ENCODE measurements around the gene CASD1.

The CASD1 gene

GRCh38 chr7:94512735-94513564 lies 3.3 kb downstream of the CASD1 start:
- Histone ChIP-seq H3K27ac (ENCODE audit: low read depth, low read length) (no peak overlapping the region), H3K4me3 (ENCODE audit: low read depth in 1 of 2, low read length in 2 of 2) (no peak overlapping the region), H3K9ac (ENCODE audit: low read depth in 1 of 2, low read length in 2 of 2) (no peak overlapping the region), H3K4me1 (ENCODE audit: control insufficient read depth in 1 of 2, insufficient read depth in 2 of 2, low read length in 2 of 2) (peaks cover 24 to 48% of the 10 kb centered on the region in 2 donors), H3K9me3 (ENCODE audit: control insufficient read depth in 1 of 2, low read length in 2 of 2) (no peaks in the 10 kb centered on the region), H3K36me3 (ENCODE audit: control insufficient read depth in 1 of 2, insufficient read depth in 2 of 2, low read length in 2 of 2) (no peaks in the 10 kb centered on the region), H3K27me3 (ENCODE audit: control insufficient read depth in 1 of 2, insufficient read depth in 2 of 2, low read length in 2 of 2) (no peaks in the 10 kb centered on the region)

- Histone ChIP-seq H3K9ac (ENCODE audit: low read depth in 1 of 2, low read length in 2 of 2) (no peak overlapping the region), H3K4me3 (ENCODE audit: low read depth in 1 of 2, low read length in 2 of 2) (no peak overlapping the region), H3K4me1 (ENCODE audit: control insufficient read depth in 1 of 2, insufficient read depth in 2 of 2, low read length in 2 of 2) (peaks cover 24 to 51% of the 10 kb centered on the region in 2 donors), H3K27me3 (ENCODE audit: control insufficient read depth in 1 of 2, insufficient read depth in 2 of 2, low read length in 2 of 2) (no peaks in the 10 kb centered on the region), H3K9me3 (ENCODE audit: control insufficient read depth in 1 of 2, low read length in 2 of 2) (no peaks in the 10 kb centered on the region), H3K36me3 (ENCODE audit: control insufficient read depth in 1 of 2, insufficient read depth in 2 of 2, low read length in 2 of 2) (no peaks in the 10 kb centered on the region), H3K27ac (ENCODE audit: low read depth, low read length) (no peak overlapping the region)
These were observed 3.9 kb downstream of the CASD1 start for GRCh38 chr7:94513565-94513860.

- Histone ChIP-seq H3K27ac (ENCODE audit: low read depth, low read length) (no peak overlapping the region), H3K9me3 (ENCODE audit: control insufficient read depth in 1 of 2, low read length in 2 of 2) (no peaks in the 10 kb centered on the region), H3K36me3 (ENCODE audit: control insufficient read depth in 1 of 2, insufficient read depth in 2 of 2, low read length in 2 of 2) (no peaks in the 10 kb centered on the region), H3K4me1 (ENCODE audit: control insufficient read depth in 1 of 2, insufficient read depth in 2 of 2, low read length in 2 of 2) (peaks cover 20 to 46% of the 10 kb centered on the region in 2 donors), H3K9ac (ENCODE audit: low read depth in 1 of 2, low read length in 2 of 2) (no peak overlapping the region), H3K4me3 (ENCODE audit: low read depth in 1 of 2, low read length in 2 of 2) (no peak overlapping the region), H3K27me3 (ENCODE audit: control insufficient read depth in 1 of 2, insufficient read depth in 2 of 2, low read length in 2 of 2) (no peaks in the 10 kb centered on the region)
These were observed 4.7 kb downstream of the CASD1 start for GRCh38 chr7:94514140-94514889.

GRCh38 chr7:94514917-94515316 lies 5.3 kb downstream of the CASD1 start:
- Histone ChIP-seq H3K36me3 (ENCODE audit: control insufficient read depth in 1 of 2, insufficient read depth in 2 of 2, low read length in 2 of 2) (no peaks in the 10 kb centered on the region), H3K9ac (ENCODE audit: low read depth in 1 of 2, low read length in 2 of 2) (no peak overlapping the region), H3K4me3 (ENCODE audit: low read depth in 1 of 2, low read length in 2 of 2) (no peak overlapping the region), H3K9me3 (ENCODE audit: control insufficient read depth in 1 of 2, low read length in 2 of 2) (no peaks in the 10 kb centered on the region), H3K27me3 (ENCODE audit: control insufficient read depth in 1 of 2, insufficient read depth in 2 of 2, low read length in 2 of 2) (no peaks in the 10 kb centered on the region), H3K27ac (ENCODE audit: low read depth, low read length) (no peak overlapping the region), H3K4me1 (ENCODE audit: control insufficient read depth in 1 of 2, insufficient read depth in 2 of 2, low read length in 2 of 2) (peaks cover 18 to 46% of the 10 kb centered on the region in 2 donors)

- Histone ChIP-seq H3K9ac (ENCODE audit: low read depth in 1 of 2, low read length in 2 of 2) (no peak overlapping the region), H3K27me3 (ENCODE audit: control insufficient read depth in 1 of 2, insufficient read depth in 2 of 2, low read length in 2 of 2) (no peaks in the 10 kb centered on the region), H3K4me3 (ENCODE audit: low read depth in 1 of 2, low read length in 2 of 2) (no peak overlapping the region), H3K9me3 (ENCODE audit: control insufficient read depth in 1 of 2, low read length in 2 of 2) (no peaks in the 10 kb centered on the region), H3K27ac (ENCODE audit: low read depth, low read length) (no peak overlapping the region), H3K36me3 (ENCODE audit: control insufficient read depth in 1 of 2, insufficient read depth in 2 of 2, low read length in 2 of 2) (peaks cover 5 to 6% of the 10 kb centered on the region in 2 donors), H3K4me1 (ENCODE audit: control insufficient read depth in 1 of 2, insufficient read depth in 2 of 2, low read length in 2 of 2) (no peaks in the 10 kb centered on the region)
These were observed 16.3 kb downstream of the CASD1 start for GRCh38 chr7:94525923-94526322.

- no peak overlapping the region for H3K27ac ChIP-seq (ENCODE audit: low read depth, low read length)
- no peaks in the 10 kb centered on the region for H3K4me1 ChIP-seq (ENCODE audit: control insufficient read depth in 1 of 2, insufficient read depth in 2 of 2, low read length in 2 of 2)
- H3K36me3 ChIP-seq (ENCODE audit: control insufficient read depth in 1 of 2, insufficient read depth in 2 of 2, low read length in 2 of 2), result peaks cover 3 to 5% of the 10 kb centered on the region in 2 donors
- no peak overlapping the region for H3K9ac ChIP-seq (ENCODE audit: low read depth in 1 of 2, low read length in 2 of 2)
- H3K27me3 ChIP-seq (ENCODE audit: control insufficient read depth in 1 of 2, insufficient read depth in 2 of 2, low read length in 2 of 2), result no peaks in the 10 kb centered on the region
- no peak overlapping the region for H3K4me3 ChIP-seq (ENCODE audit: low read depth in 1 of 2, low read length in 2 of 2)
- H3K9me3 ChIP-seq (ENCODE audit: control insufficient read depth in 1 of 2, low read length in 2 of 2), result no peaks in the 10 kb centered on the region
These were observed 19.9 kb downstream of the CASD1 start for GRCh38 chr7:94529516-94529915.

- Histone ChIP-seq H3K4me3 (ENCODE audit: low read depth in 1 of 2, low read length in 2 of 2) (no peak overlapping the region), H3K27ac (ENCODE audit: low read depth, low read length) (no peak overlapping the region), H3K36me3 (ENCODE audit: control insufficient read depth in 1 of 2, insufficient read depth in 2 of 2, low read length in 2 of 2) (peaks cover 5 to 7% of the 10 kb centered on the region in 2 donors), H3K9me3 (ENCODE audit: control insufficient read depth in 1 of 2, low read length in 2 of 2) (no peaks in the 10 kb centered on the region), H3K4me1 (ENCODE audit: control insufficient read depth in 1 of 2, insufficient read depth in 2 of 2, low read length in 2 of 2) (no peaks in the 10 kb centered on the region), H3K27me3 (ENCODE audit: control insufficient read depth in 1 of 2, insufficient read depth in 2 of 2, low read length in 2 of 2) (no peaks in the 10 kb centered on the region), H3K9ac (ENCODE audit: low read depth in 1 of 2, low read length in 2 of 2) (no peak overlapping the region)
These were observed 20.5 kb downstream of the CASD1 start for GRCh38 chr7:94530109-94530508.

- Histone ChIP-seq H3K4me1 (ENCODE audit: control insufficient read depth in 1 of 2, insufficient read depth in 2 of 2, low read length in 2 of 2) (no peaks in the 10 kb centered on the region), H3K9me3 (ENCODE audit: control insufficient read depth in 1 of 2, low read length in 2 of 2) (no peaks in the 10 kb centered on the region), H3K27me3 (ENCODE audit: control insufficient read depth in 1 of 2, insufficient read depth in 2 of 2, low read length in 2 of 2) (no peaks in the 10 kb centered on the region), H3K36me3 (ENCODE audit: control insufficient read depth in 1 of 2, insufficient read depth in 2 of 2, low read length in 2 of 2) (peaks cover under 1 to 11% of the 10 kb centered on the region in 2 donors), H3K9ac (ENCODE audit: low read depth in 1 of 2, low read length in 2 of 2) (no peak overlapping the region), H3K4me3 (ENCODE audit: low read depth in 1 of 2, low read length in 2 of 2) (no peak overlapping the region), H3K27ac (ENCODE audit: low read depth, low read length) (no peak overlapping the region)
These were observed 23.1 kb downstream of the CASD1 start for GRCh38 chr7:94532676-94533075.

- Histone ChIP-seq H3K27ac (ENCODE audit: low read depth, low read length) (no peak overlapping the region), H3K9me3 (ENCODE audit: control insufficient read depth in 1 of 2, low read length in 2 of 2) (no peaks in the 10 kb centered on the region), H3K27me3 (ENCODE audit: control insufficient read depth in 1 of 2, insufficient read depth in 2 of 2, low read length in 2 of 2) (no peaks in the 10 kb centered on the region), H3K4me1 (ENCODE audit: control insufficient read depth in 1 of 2, insufficient read depth in 2 of 2, low read length in 2 of 2) (no peaks in the 10 kb centered on the region), H3K9ac (ENCODE audit: low read depth in 1 of 2, low read length in 2 of 2) (no peak overlapping the region), H3K36me3 (ENCODE audit: control insufficient read depth in 1 of 2, insufficient read depth in 2 of 2, low read length in 2 of 2) (peaks cover 4% of the 10 kb centered on the region in 2 donors), H3K4me3 (ENCODE audit: low read depth in 1 of 2, low read length in 2 of 2) (no peak overlapping the region)
These were observed 30.8 kb downstream of the CASD1 start for GRCh38 chr7:94540428-94540827.

- H3K4me1 ChIP-seq (ENCODE audit: control insufficient read depth in 1 of 2, insufficient read depth in 2 of 2, low read length in 2 of 2), result no peaks in the 10 kb centered on the region
- no peaks in the 10 kb centered on the region for H3K27me3 ChIP-seq (ENCODE audit: control insufficient read depth in 1 of 2, insufficient read depth in 2 of 2, low read length in 2 of 2)
- no peak overlapping the region for H3K27ac ChIP-seq (ENCODE audit: low read depth, low read length)
- no peaks in the 10 kb centered on the region for H3K9me3 ChIP-seq (ENCODE audit: control insufficient read depth in 1 of 2, low read length in 2 of 2)
- H3K4me3 ChIP-seq (ENCODE audit: low read depth in 1 of 2, low read length in 2 of 2), result no peak overlapping the region
- no peaks in the 10 kb centered on the region for H3K36me3 ChIP-seq (ENCODE audit: control insufficient read depth in 1 of 2, insufficient read depth in 2 of 2, low read length in 2 of 2)
- H3K9ac ChIP-seq (ENCODE audit: low read depth in 1 of 2, low read length in 2 of 2), result no peak overlapping the region
These were observed 37.5 kb downstream of the CASD1 start for GRCh38 chr7:94547126-94547525.
